HepG2 (cell line): ENCODE data around the gene CNDP1. TPM values are rescaled to one million over a fixed set of nuclear protein-coding genes. Genes with fewer than 3 reads are reported as not detected.

Experiments
- CENPT ChIP-seq: sonication (generic); formaldehyde crosslinking; IDR thresholded peaks from 2 replicates; pipeline ENCODE4 v1.8.0; 2022; ENCODE audit warnings: low read depth, mild to moderate bottlenecking, moderate library complexity, missing genetic modification reagents
- ELF3 ChIP-seq: IDR thresholded peaks from 2 replicates; pipeline ENCODE4 v1.6.1; 2016; ENCODE audit warnings: missing genetic modification reagents, missing compliant biosample characterization
- FOXM1 ChIP-seq: sonication (generic); formaldehyde crosslinking; IDR thresholded peaks from 2 replicates; pipeline ENCODE4 v1.5.0; 2020; ENCODE audit warnings: missing genetic modification reagents
- FOXP4 ChIP-seq: sonication (generic); formaldehyde crosslinking; IDR thresholded peaks from 2 replicates; pipeline ENCODE4 v1.4.0; 2020; ENCODE audit warnings: missing genetic modification reagents
- KDM4B ChIP-seq: sonication (generic); formaldehyde crosslinking; IDR thresholded peaks from 2 replicates; pipeline ENCODE4 v1.4.0; 2020; ENCODE audit warnings: missing genetic modification reagents
- MED13 ChIP-seq: sonication (generic); formaldehyde crosslinking; IDR thresholded peaks from 2 replicates; pipeline ENCODE4 v1.5.0; 2020; ENCODE audit warnings: missing genetic modification reagents
- PHF8 ChIP-seq: sonication (generic); formaldehyde crosslinking; IDR thresholded peaks from 2 replicates; pipeline ENCODE4 v1.5.0; 2020; ENCODE audit warnings: missing genetic modification reagents
- POLR2AphosphoS2 ChIP-seq: IDR thresholded peaks from 2 replicates; pipeline ENCODE4 v1.6.1; 2011; ENCODE audit warnings: low read depth, low read length, improper control_type of control experiment
- RARG ChIP-seq: sonication (generic); formaldehyde crosslinking; IDR thresholded peaks from 2 replicates; pipeline ENCODE4 v1.4.0; 2020; ENCODE audit warnings: low read depth, mild to moderate bottlenecking, missing genetic modification reagents
- RBM22 ChIP-seq: fragments of 200-400 bp; formaldehyde crosslinking; optimal IDR thresholded peaks from 2 replicates; pipeline ENCODE3; 2017; ENCODE audit warnings: mild to moderate bottlenecking, low read length, moderate library complexity
- RELA ChIP-seq: sonication (generic); formaldehyde crosslinking; IDR thresholded peaks from 2 replicates; pipeline ENCODE4 v1.4.0; 2020; ENCODE audit warnings: missing genetic modification reagents
- SOX5 ChIP-seq: IDR thresholded peaks from 2 replicates; pipeline ENCODE4 v1.6.1; 2016; ENCODE audit warnings: borderline replicate concordance
- TAF1 ChIP-seq: sonication (generic); formaldehyde crosslinking; IDR thresholded peaks from 2 replicates; pipeline ENCODE4 v1.4.0; 2020; ENCODE audit warnings: missing genetic modification reagents
- ZFX ChIP-seq: sonication (generic); formaldehyde crosslinking; IDR thresholded peaks from 2 replicates; pipeline ENCODE4 v1.4.0; 2020; ENCODE audit warnings: mild to moderate bottlenecking, low read depth, missing genetic modification reagents, moderate library complexity
- ZNF503 ChIP-seq: sonication (generic); formaldehyde crosslinking; IDR thresholded peaks from 2 replicates; pipeline ENCODE4 v1.4.0; 2020; ENCODE audit warnings: missing genetic modification reagents
- ZNF510 ChIP-seq: sonication (generic); formaldehyde crosslinking; IDR thresholded peaks from 2 replicates; pipeline ENCODE4 v1.4.0; 2020; ENCODE audit warnings: low read depth, mild to moderate bottlenecking, missing genetic modification reagents
- ZNF543 ChIP-seq: sonication (generic); formaldehyde crosslinking; IDR thresholded peaks from 2 replicates; pipeline ENCODE4 v1.4.0; 2020; ENCODE audit warnings: mild to moderate bottlenecking, missing genetic modification reagents
- ZNF564 ChIP-seq: sonication (generic); formaldehyde crosslinking; IDR thresholded peaks from 2 replicates; pipeline ENCODE4 v1.8.1; 2023; ENCODE audit warnings: mild to moderate bottlenecking, missing genetic modification reagents
- ZNF576 ChIP-seq: sonication (generic); formaldehyde crosslinking; IDR thresholded peaks from 2 replicates; pipeline ENCODE4 v1.4.0; 2020; ENCODE audit warnings: mild to moderate bottlenecking, missing genetic modification reagents
- ZNF616 ChIP-seq: sonication (generic); formaldehyde crosslinking; IDR thresholded peaks from 2 replicates; pipeline ENCODE4 v1.5.0; 2020; ENCODE audit warnings: low read depth, mild to moderate bottlenecking, missing genetic modification reagents
- ZNF768 ChIP-seq: sonication (generic); formaldehyde crosslinking; IDR thresholded peaks from 2 replicates; pipeline ENCODE4 v1.4.0; 2020; ENCODE audit warnings: missing genetic modification reagents
- ZNF83 ChIP-seq: sonication (generic); formaldehyde crosslinking; IDR thresholded peaks from 2 replicates; pipeline ENCODE4 v1.4.0; 2020; ENCODE audit warnings: missing genetic modification reagents, mild to moderate bottlenecking, borderline replicate concordance
- polyA plus RNA-seq, 8 experiments: library from polyadenylated mRNA; depleted of rRNA in 3 of 8; stranded (reverse) in 7 of 8; unstranded in 1 of 8; fragments of >200 nt; fragmentation: Illumina TruSeq in 4 of 8; extraction: Trizol in 4 of 8; gene quantifications; 2 replicates each; pipeline versions ENCODE4 v1.2.1 to v1.2.3, GENCODE V29; 2011 to 2016; ENCODE audit warnings: low read depth in 4 of 8, missing spikeins in 1 of 8, mixed read lengths in 1 of 8; ENCODE audit not compliant: insufficient read depth in 1 of 8
- total RNA-seq, 5 experiments: library from RNA; depleted of rRNA; stranded (reverse); fragments of >200 nt; fragmentation: Illumina TruSeq; extraction: Trizol; gene quantifications; 2 replicates each; pipeline ENCODE4 v1.2.3, GENCODE V29; 2016; ENCODE audit warnings: low read depth in 1 of 5
- TF ChIP-seq, protein P1 (sequence below): sonication (generic); formaldehyde crosslinking; IDR thresholded peaks from 2 replicates; pipeline ENCODE4 v1.4.0; 2020; ENCODE audit warnings: missing genetic modification reagents
- TF ChIP-seq, protein P2 (sequence below): sonication (generic); formaldehyde crosslinking; IDR thresholded peaks from 2 replicates; pipeline ENCODE4 v1.4.0; 2020; ENCODE audit warnings: missing genetic modification reagents

The CNDP1 gene
- total and polyA plus RNA-seq, 2 of the 13 experiments (the other 11 are each of a cell fraction or from before 2014, with no cell fraction given), result 0.01 TPM; not detected in 1

DNA sequence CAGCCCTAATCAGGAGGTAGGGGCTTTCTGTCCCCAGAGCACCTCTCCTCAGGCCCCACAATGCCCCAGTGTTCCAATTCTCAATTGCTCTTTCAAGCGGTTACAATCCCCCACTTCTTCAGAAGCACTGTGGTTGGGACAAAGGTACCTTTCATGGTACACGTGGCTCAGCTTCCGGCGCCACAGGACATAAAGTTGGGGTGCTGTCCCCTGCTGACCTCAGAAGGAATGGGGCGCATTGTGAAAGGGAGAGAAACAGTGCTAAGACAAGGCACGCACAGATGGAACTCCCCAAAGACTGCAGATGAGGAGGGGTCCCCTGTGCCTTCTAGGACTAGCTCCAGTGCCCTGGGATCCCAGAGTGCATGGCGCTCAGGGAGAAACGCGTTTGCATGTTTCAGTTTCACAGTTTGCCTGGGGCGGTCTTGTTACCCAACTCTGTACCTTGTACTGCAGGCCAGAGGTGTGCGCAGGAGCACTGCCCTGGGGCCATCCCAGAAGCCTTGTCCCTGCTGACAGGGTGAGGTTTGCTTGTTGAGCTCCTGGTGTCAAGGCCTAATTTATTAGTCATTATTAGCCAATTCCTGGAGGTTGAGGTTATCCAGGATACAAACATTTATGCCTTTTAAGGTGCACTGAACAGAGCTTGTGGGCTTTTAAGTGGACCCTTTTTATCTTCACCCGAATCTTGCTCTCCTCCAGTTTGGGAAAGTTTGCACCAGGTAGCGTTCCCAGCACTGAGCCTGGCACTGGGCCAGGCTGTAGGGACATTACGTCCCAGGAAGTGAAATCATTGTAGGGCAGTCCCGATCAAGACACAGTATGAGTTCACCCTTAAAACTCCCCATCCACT, 7.6 kb downstream of the CNDP1 start (continued):
- TF ChIP-seq ZNF503 (CRISPR knock-in tag) (no peak; the same call in 1 of the 2 replicates), SOX5 (CRISPR knock-in tag) (peak; percentile 77), RELA (CRISPR knock-in tag) (no peak), CENPT (CRISPR knock-in tag) (no peak), TAF1 (CRISPR knock-in tag) (peak; percentile 60), ZFX (CRISPR knock-in tag) (peak; percentile 83), ZNF616 (CRISPR knock-in tag) (no peak), PHF8 (CRISPR knock-in tag) (peak; percentile 51; the same call in 1 of the 2 replicates), ZNF564 (peak; percentile 70; the same call in 1 of the 2 replicates), RBM22 (peak; percentile 14), FOXP4 (CRISPR knock-in tag) (peak; percentile 86), ZNF510 (CRISPR knock-in tag) (no peak), ZNF768 (CRISPR knock-in tag) (no peak), FOXM1 (CRISPR knock-in tag) (no peak), ZNF576 (CRISPR knock-in tag) (no peak), ZNF83 (CRISPR knock-in tag) (no peak), RARG (CRISPR knock-in tag) (no peak), KDM4B (0 out of 2 replicates have a peak, but pooled peaks have one; percentile 49), MED13 (CRISPR knock-in tag) (peak; percentile 65), POLR2AphosphoS2 (no peak), ZNF543 (CRISPR knock-in tag) (peak; percentile 87), ELF3 (CRISPR knock-in tag) (peak; percentile 85)
- TF ChIP-seq, protein P1, sequence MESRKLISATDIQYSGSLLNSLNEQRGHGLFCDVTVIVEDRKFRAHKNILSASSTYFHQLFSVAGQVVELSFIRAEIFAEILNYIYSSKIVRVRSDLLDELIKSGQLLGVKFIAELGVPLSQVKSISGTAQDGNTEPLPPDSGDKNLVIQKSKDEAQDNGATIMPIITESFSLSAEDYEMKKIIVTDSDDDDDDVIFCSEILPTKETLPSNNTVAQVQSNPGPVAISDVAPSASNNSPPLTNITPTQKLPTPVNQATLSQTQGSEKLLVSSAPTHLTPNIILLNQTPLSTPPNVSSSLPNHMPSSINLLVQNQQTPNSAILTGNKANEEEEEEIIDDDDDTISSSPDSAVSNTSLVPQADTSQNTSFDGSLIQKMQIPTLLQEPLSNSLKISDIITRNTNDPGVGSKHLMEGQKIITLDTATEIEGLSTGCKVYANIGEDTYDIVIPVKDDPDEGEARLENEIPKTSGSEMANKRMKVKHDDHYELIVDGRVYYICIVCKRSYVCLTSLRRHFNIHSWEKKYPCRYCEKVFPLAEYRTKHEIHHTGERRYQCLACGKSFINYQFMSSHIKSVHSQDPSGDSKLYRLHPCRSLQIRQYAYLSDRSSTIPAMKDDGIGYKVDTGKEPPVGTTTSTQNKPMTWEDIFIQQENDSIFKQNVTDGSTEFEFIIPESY (CRISPR knock-in tag), result peak; percentile 53
- TF ChIP-seq, protein P2, sequence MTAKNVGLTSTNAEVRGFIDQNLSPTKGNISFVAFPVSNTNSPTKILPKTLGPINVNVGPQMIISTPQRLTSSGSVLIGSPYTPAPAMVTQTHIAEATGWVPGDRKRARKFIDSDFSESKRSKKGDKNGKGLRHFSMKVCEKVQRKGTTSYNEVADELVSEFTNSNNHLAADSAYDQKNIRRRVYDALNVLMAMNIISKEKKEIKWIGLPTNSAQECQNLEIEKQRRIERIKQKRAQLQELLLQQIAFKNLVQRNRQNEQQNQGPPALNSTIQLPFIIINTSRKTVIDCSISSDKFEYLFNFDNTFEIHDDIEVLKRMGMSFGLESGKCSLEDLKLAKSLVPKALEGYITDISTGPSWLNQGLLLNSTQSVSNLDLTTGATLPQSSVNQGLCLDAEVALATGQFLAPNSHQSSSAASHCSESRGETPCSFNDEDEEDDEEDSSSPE (CRISPR knock-in tag), result 0 out of 2 replicates have a peak, but pooled peaks have one; percentile 22
